Left lung (tissue), 10 donors: ENCODE data around the gene ETV6. TPM values are rescaled to one million over a fixed set of nuclear protein-coding genes. Genes with fewer than 3 reads are reported as not detected.

Experiments
- ATAC-seq: fragments of 200-7000 bp; cut with Tn5 transposase; one replicate; pipeline ENCODE4 v1.9.1; 2020; ENCODE audit warnings: moderate library complexity
- DNase-seq, 4 donors: peaks; one replicate each; pipeline ENCODE4 v3.0.0-alpha.2; 2013 to 2020
- H3K27ac ChIP-seq, 2 donors: fragments of 200-600 bp; sonication (generic) in 1 of 2; one replicate each; pipeline versions ENCODE4 v1.5.0 to v1.8.0; 2020 to 2021
- H3K27me3 ChIP-seq, 2 donors: fragments of 200-600 bp; sonication (generic) in 1 of 2; one replicate each; pipeline versions ENCODE4 v1.5.0 to v1.8.0; 2020 to 2021
- H3K36me3 ChIP-seq, 2 donors: fragments of 200-600 bp; sonication (generic) in 1 of 2; one replicate each; pipeline versions ENCODE4 v1.5.0 to v1.8.0; 2020 to 2021
- H3K4me1 ChIP-seq, 2 donors: fragments of 200-600 bp; one replicate each; pipeline ENCODE4 v1.8.0; 2021
- H3K4me3 ChIP-seq, 2 donors: fragments of 200-600 bp; sonication (generic) in 1 of 2; one replicate each; pipeline versions ENCODE4 v1.5.0 to v1.8.0; 2020 to 2021; ENCODE audit warnings: mild to moderate bottlenecking in 1 of 2
- H3K9me3 ChIP-seq, 2 donors: fragments of 200-600 bp; sonication (generic) in 1 of 2; one replicate each; pipeline versions ENCODE4 v1.5.0 to v1.8.0; 2020 to 2021
- intact Hi-C, 2 donors: fragments of 100-400 bp; cut with DNase I; formaldehyde crosslinking; loops; one replicate each; pipeline versions ENCODE4 v1.11.2 to v1.14.2; 2022
- polyA plus RNA-seq, 6 donors: library from polyadenylated mRNA; unstranded; fragments of 120-200 nt; gene quantifications; one replicate each; pipeline ENCODE4 v1.2.1, GENCODE V29; 2013; ENCODE audit not compliant: insufficient read length in 6 of 6
- total RNA-seq, 2 donors: library from RNA; stranded (reverse); fragmentation: NEBNext Ultra II Directional; extraction: Animal tissue kit (Norgen Biotek cat#: 25700); gene quantifications; one replicate each; pipeline ENCODE4 v1.2.1, GENCODE V29; 2021
- TF ChIP-seq, protein P1 (sequence below), 2 donors: fragments of 200-600 bp; sonication (generic) in 1 of 2; IDR thresholded peaks; one replicate each; pipeline versions ENCODE4 v1.5.0 to v1.8.0; 2021; ENCODE audit warnings: antibody characterized with exemption in 2 of 2
- donor health status: DM: no; HTN: yes; CAD: no.
- donor health status: DM: no; HTN: no; CAD: no.

ETV6 gene
- total and polyA plus RNA-seq, 8 donors = 16.0 to 44.7 (median 17.1) TPM

DNA sequence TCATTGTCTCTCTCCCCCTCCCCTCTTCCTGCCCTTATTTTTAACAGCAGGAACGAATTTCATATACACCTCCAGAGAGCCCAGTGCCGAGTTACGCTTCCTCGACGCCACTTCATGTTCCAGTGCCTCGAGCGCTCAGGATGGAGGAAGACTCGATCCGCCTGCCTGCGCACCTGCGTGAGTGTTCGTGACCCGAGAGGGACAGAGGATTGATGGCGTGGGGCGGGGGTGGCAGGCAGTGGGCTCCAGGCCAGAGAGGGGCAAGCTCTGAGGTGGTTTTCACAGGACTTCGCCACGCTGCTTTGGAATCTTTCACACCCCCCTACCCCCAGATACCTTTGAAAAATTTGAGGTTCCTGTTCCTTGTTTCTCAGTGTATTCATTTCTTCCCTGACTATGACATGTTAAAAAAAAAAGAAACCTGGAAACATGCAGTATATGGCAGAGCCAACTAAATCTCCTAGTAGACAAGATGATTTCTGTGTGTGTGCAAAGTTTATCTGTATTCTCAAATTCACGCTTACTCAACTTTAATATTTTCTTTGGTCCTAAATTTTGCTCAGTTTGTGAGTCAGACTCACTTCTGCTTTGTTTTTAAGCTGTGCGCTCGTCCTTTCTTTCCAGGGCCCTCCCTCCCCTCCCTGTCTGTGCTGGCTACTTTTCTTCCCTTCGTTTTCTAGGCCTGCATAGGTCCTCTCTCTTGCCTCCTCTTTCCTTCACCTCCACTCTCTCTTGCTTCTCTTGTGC is 103.1 kb downstream of the ETV6 start:
- H3K27ac ChIP-seq = peak overlapping the region in 1 of 2 donors; percentile 61
- no peak overlapping the region for H3K4me3 ChIP-seq
- TF ChIP-seq, protein P1, sequence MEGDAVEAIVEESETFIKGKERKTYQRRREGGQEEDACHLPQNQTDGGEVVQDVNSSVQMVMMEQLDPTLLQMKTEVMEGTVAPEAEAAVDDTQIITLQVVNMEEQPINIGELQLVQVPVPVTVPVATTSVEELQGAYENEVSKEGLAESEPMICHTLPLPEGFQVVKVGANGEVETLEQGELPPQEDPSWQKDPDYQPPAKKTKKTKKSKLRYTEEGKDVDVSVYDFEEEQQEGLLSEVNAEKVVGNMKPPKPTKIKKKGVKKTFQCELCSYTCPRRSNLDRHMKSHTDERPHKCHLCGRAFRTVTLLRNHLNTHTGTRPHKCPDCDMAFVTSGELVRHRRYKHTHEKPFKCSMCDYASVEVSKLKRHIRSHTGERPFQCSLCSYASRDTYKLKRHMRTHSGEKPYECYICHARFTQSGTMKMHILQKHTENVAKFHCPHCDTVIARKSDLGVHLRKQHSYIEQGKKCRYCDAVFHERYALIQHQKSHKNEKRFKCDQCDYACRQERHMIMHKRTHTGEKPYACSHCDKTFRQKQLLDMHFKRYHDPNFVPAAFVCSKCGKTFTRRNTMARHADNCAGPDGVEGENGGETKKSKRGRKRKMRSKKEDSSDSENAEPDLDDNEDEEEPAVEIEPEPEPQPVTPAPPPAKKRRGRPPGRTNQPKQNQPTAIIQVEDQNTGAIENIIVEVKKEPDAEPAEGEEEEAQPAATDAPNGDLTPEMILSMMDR (IDR thresholded peaks at IDR 0.05) = no peak
- DNase-seq = no peak
- peaks cover 0 to 25% of the 10 kb centered on the region in 2 donors for H3K36me3 ChIP-seq
- intact Hi-C loops = no loop called here
- H3K9me3 ChIP-seq = no peaks in the 10 kb centered on the region
- no peaks in the 10 kb centered on the region for H3K27me3 ChIP-seq
- peak; percentile 32 for ATAC-seq
- peaks cover 0 to 84% of the 10 kb centered on the region in 2 donors for H3K4me1 ChIP-seq

DNA sequence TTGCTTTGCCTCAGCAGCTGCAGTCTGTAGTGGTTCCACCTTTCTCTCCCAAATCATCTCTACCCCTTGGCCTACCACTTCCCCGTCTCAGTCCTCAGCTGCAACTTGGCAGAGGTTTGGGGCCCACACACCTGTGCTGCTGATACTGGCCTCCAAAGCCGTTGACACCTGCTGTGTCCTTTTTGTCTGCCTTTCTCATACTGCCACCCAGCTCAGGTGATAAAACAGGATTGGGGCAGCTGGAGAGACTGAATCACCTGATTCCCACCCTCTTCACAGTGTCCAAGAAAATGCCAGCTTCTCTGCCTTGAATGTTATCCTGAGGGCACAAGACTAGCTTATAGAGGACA is 103.7 kb downstream of the ETV6 start:
- peaks cover 0 to 84% of the 10 kb centered on the region in 2 donors for H3K4me1 ChIP-seq
- no peaks in the 10 kb centered on the region for H3K9me3 ChIP-seq
- intact Hi-C loops = no loop called here
- ATAC-seq = no peak
- H3K27me3 ChIP-seq = no peaks in the 10 kb centered on the region
- no peak overlapping the region for H3K4me3 ChIP-seq
- DNase-seq = no peak
- H3K36me3 ChIP-seq = peaks cover 0 to 25% of the 10 kb centered on the region in 2 donors
- peak overlapping the region in 1 of 2 donors; percentile 61 for H3K27ac ChIP-seq
- TF ChIP-seq, protein P1 (IDR thresholded peaks at IDR 0.05) = no peak

DNA sequence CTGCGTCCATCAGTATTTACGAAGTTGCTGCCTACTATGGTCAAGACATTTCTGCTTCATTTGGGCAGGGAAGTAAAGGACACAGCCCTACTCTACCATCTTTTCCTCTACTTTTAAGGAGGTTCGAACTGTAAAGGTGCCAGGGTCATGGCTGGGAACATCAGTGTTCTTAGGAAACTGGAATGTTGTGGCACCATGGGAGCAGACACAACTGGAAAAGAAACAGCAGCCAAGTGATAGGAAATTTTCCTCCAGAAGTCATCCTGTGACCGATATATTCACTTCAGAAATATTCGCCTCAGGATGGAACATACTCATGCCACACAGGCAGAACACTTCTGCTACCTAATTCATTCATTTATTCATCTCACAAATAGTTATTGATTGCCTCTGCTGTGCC is 104.4 kb downstream of the ETV6 start:
- intact Hi-C loops = no loop called here
- ATAC-seq = no peak
- Histone ChIP-seq H3K4me3 (no peak overlapping the region), H3K36me3 (peaks cover 0 to 25% of the 10 kb centered on the region in 2 donors), H3K4me1 (peaks cover 0 to 84% of the 10 kb centered on the region in 2 donors), H3K27me3 (no peaks in the 10 kb centered on the region), H3K9me3 (no peaks in the 10 kb centered on the region), H3K27ac (peak overlapping the region in 1 of 2 donors; percentile 61)
- DNase-seq = no peak
- TF ChIP-seq, protein P1 (IDR thresholded peaks at IDR 0.05) = no peak

DNA sequence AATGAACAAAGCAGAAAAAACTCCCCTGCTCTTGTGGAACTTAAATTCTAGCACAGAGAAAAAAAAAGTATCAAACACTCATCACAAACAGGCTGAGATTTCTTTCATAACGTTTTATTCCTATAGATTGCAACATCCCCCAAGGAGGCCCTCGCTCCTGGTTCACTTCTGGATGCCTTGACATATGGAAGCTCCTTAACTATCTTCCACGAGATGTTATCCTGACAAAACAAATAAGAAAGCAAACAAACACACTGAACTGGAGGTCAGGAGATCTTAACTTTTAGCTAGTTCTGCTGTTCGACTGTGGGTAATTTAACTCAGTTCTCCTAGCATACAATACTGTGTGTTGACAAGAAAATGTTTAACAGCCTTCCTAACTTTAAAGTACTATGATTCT is 104.8 kb downstream of the ETV6 start:
- peaks cover 0 to 25% of the 10 kb centered on the region in 2 donors for H3K36me3 ChIP-seq
- no peak for ATAC-seq
- TF ChIP-seq, protein P1 (IDR thresholded peaks at IDR 0.05) = no peak
- no peaks in the 10 kb centered on the region for H3K9me3 ChIP-seq
- no peak for DNase-seq
- H3K27ac ChIP-seq = no peak overlapping the region
- H3K27me3 ChIP-seq = no peaks in the 10 kb centered on the region
- H3K4me3 ChIP-seq = no peak overlapping the region
- intact Hi-C loops = no loop called here
- H3K4me1 ChIP-seq = peaks cover 0 to 87% of the 10 kb centered on the region in 2 donors

DNA sequence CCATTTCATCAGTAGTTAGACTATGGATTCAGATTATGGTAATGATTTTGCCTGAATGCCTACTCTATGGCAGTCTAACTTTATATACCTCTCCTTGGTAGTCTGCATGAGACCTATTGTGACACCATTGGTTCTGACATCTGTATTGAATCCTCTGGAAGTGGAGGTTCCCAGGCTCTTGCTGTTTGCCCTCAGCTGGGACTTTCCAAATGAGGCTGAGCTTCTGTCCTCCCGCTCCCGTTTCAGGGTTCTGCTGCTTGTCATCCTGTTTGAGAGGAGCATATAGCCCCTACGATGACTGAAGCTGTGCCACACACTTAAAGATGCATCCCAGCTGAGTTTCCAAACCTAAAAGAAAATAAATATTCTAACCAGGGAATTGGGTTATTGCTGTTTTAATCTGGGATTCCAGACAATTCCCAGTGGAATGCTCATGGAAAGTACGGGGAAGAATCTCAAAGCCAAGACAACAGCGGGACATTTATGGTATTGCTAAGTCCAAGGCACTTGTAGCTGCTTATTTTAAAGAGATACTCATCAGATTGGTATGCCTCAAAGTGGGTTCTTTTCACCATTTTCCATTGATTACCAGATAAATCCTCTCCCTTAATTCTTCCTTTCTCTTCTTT is 105.9 kb downstream of the ETV6 start:
- TF ChIP-seq, protein P1 (IDR thresholded peaks at IDR 0.05) = no peak
- H3K4me1 ChIP-seq = peaks cover 0 to 88% of the 10 kb centered on the region in 2 donors
- no peak overlapping the region for H3K4me3 ChIP-seq
- intact Hi-C loops = no loop called here
- no peak for ATAC-seq
- H3K27me3 ChIP-seq = no peaks in the 10 kb centered on the region
- no peak for DNase-seq
- H3K36me3 ChIP-seq = peaks cover 0 to 25% of the 10 kb centered on the region in 2 donors
- H3K27ac ChIP-seq = peak overlapping the region in 1 of 2 donors; percentile 20
- no peaks in the 10 kb centered on the region for H3K9me3 ChIP-seq
